ENCODE measurements around the gene EIF1. TPM values are rescaled to one million over a fixed set of nuclear protein-coding genes. Genes with fewer than 3 reads are reported as not detected.
A peak's percentile ranks its signal among the peaks of the same experiment; 100 is the strongest.
"Not testable (repeated sequence)": the region's sequence is repeated elsewhere in the genome, so short reads cannot be mapped to it uniquely, and the experiment has no call there.

The EIF1 gene
- total RNA-seq, 1 donor: 85.5 TPM

DNA sequence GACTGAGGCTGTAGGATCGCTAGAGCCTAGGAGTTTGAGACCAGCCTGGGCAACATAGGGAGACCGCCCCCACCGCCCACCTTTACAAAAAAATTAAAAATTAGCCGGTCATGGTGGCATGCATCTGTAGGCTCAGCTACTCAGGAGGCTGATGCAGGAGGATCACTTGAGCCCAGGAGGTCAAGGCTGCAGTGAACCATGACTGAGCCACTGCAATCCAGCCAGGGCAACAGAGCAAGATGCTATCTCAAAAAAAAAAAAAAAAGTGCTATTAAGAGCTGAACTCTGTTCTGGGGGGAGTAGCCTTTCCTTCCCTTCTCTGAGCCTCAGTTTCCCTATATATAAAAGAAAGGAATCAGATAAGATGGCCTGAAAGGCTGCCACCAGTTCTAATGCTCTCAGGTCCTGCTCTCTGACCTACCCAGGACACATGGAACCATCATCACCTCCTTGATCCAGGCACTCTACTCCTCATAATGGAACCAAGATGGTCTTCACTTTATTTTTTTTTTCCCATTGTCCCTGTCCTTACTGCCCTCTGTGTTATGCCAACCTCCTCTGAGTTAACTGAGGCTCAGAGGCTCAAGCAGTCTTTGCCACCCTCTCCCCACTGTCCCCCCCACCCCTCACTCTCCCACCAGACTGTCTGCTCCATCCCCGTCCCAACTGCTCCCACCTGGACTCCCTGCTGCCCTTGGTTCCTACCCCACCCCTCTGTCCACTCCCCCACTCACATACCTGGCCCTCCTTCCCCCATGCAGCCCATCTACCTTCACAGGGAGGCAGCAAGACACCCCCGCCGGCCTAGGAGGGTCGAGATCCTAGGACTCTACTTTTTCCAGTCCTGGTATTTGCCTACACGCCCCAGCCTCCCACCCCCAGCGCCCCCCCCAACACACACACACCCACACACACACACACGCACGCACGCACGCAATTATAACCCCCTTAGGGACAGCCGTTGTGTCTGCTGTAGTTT, 23.8 kb upstream of the EIF1 start:
- DNase-seq (ENCODE audit: low read depth): no peak
- TF ChIP-seq, protein P1, sequence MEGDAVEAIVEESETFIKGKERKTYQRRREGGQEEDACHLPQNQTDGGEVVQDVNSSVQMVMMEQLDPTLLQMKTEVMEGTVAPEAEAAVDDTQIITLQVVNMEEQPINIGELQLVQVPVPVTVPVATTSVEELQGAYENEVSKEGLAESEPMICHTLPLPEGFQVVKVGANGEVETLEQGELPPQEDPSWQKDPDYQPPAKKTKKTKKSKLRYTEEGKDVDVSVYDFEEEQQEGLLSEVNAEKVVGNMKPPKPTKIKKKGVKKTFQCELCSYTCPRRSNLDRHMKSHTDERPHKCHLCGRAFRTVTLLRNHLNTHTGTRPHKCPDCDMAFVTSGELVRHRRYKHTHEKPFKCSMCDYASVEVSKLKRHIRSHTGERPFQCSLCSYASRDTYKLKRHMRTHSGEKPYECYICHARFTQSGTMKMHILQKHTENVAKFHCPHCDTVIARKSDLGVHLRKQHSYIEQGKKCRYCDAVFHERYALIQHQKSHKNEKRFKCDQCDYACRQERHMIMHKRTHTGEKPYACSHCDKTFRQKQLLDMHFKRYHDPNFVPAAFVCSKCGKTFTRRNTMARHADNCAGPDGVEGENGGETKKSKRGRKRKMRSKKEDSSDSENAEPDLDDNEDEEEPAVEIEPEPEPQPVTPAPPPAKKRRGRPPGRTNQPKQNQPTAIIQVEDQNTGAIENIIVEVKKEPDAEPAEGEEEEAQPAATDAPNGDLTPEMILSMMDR (IDR thresholded peaks at IDR 0.05; ENCODE audit: insufficient read depth, low read depth, low read length): no peak
- H3K4me3 ChIP-seq (ENCODE audit: low read depth, low read length): peak overlapping the region; percentile 53

DNA sequence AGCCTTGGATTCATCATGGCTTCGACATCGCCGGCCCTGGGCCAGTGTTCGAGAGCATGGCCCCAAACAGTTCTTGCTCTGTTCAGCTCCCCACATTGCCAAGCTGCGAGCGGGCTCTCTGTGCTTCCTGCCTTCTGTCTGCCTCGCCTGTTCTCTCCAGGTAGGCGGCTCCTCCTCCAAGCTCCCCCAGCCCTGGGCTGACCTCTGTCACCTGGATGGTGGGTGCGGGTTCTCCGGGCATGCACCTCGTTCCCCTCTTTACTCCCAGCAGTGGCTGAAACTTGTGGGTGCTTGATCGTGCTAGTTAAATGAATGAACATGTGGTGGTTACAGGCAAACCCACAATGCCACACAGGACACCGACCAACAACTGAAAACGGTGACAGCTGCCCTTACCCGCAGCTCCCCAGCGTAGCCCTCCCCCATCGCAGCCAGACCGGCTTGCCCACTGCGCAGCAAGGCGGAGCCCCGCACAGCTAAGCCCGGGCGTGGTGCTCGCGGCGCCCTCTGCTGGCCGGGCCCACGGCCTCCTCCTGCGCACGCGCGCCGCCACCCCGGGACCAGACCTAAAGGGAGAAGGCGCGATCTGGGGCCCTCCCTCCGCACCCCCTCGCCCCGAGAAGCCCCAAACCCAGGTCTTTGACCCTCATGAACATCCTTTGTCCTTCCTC, 23.0 kb upstream of the EIF1 start:
- peak overlapping the region; percentile 53 for H3K4me3 ChIP-seq (ENCODE audit: low read depth, low read length)
- DNase-seq (ENCODE audit: low read depth): peak; percentile 78
- TF ChIP-seq, protein P1 (IDR thresholded peaks at IDR 0.05; ENCODE audit: insufficient read depth, low read depth, low read length): peak; percentile 90

DNA sequence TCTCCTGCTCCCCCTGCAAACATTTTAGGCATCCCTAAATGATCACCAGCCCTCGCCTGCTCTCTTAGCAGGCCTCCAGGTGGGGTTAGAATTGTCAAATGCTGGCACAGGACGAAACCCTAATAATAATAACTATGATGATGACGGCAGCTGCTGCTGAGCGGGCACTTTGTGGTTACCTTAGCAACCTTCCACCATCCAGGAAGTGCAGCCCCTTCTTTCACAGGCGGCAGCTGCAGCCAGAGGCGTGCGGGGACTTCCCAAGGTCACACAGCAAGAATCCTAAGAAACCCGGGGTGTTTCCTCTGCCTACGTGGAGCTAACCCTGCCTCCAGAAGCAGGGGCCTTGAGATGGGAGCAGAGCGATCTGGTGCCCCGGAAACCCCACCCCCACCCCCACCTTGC, 22.4 kb upstream of the EIF1 start:
- TF ChIP-seq, protein P1 (IDR thresholded peaks at IDR 0.05; ENCODE audit: insufficient read depth, low read depth, low read length): no peak
- DNase-seq (ENCODE audit: low read depth): peak; percentile 55
- peak overlapping the region; percentile 3 for H3K4me3 ChIP-seq (ENCODE audit: low read depth, low read length)

DNA sequence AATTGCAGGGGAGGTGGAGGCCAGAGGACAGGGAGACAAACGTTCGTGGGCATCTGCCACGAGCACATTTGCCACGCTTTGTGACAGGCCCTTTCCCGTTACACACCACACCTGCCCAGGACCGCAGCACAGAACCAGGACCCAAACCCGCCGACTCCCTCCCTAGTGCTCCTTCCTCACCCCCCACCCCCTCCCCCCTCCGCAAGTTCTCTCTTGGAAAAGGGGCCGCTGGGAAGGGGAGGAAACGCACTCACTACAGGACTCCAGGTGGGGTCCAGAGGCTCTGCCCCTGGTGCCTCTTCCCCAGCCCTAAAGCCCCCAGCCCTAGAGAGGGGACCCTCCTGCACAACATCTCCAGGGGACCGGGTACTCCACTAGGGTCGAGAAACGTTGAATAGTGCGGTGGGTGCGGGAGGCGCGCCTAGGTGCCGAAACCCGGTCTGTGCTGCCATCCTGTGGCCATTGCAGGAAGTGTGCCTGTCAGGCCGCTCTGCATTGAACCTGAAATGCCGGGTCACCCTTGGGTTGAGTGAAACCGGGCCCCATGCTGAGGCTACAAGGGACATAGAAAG, 21.9 kb upstream of the EIF1 start:
- DNase-seq (ENCODE audit: low read depth): peak; percentile 63
- TF ChIP-seq, protein P1 (IDR thresholded peaks at IDR 0.05; ENCODE audit: insufficient read depth, low read depth, low read length): peak; percentile 95
- H3K4me3 ChIP-seq (ENCODE audit: low read depth, low read length): peak overlapping the region; percentile 53

DNA sequence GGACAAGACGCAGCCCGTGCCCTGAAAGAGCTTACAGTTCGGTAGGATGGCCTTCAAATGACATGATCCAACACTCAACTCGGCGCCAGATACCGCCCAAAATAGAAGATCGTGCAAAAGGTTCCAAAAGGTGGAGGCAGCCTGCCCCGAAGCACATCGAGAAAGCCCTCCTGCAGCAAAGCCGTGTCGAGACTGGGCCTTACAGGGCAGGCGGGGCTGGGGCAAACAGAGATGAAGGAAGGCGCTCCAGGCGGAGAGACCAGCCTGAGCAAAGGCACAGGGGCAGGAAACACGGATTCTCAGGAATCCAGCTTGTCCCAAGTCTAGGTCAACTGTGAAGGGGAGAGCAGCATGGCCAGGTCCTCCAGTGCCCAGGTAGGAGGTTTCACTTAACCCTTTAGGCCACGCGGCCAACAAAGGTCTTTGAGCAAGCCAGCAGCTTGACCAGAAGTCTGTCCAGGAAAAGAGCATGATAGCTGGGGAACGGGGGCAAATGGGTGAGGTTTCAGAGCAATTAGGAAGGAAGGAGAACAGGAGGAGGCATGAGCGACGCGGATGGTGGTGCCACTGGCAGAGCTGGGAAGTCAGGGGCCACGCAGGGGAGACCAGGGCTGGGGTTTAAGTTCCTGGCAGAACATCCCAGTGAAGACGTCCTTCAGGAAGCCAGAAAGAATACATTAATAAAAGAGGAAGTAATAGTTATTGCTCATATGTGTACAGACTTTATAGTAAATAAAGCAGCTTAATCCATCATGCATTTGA, 21.2 kb upstream of the EIF1 start:
- DNase-seq (ENCODE audit: low read depth): no peak
- TF ChIP-seq, protein P1 (IDR thresholded peaks at IDR 0.05; ENCODE audit: insufficient read depth, low read depth, low read length): no peak
- no peak overlapping the region for H3K4me3 ChIP-seq (ENCODE audit: low read depth, low read length)

DNA sequence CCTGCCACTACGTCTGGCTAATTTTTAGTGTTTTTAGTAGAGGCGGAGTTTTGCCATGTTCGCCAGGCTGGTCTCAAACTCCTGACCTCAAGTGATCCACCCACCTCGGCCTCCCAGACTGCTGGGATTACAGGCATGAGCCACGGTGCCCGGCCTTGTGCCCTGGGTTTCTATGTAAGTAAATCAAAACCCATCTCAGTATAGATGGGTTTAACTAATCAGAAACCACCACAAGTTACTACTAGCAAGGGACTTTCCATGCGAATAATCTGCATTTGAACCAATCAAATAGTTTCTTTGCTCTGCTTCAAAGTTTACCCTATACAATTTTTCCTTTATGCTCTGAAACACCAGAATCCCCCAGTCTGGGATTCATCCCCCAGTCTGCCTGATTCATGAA, 16.5 kb upstream of the EIF1 start:
- TF ChIP-seq, protein P1 (IDR thresholded peaks at IDR 0.05; ENCODE audit: insufficient read depth, low read depth, low read length): no peak
- DNase-seq (ENCODE audit: low read depth): no peak
- no peak overlapping the region for H3K4me3 ChIP-seq (ENCODE audit: low read depth, low read length)

DNA sequence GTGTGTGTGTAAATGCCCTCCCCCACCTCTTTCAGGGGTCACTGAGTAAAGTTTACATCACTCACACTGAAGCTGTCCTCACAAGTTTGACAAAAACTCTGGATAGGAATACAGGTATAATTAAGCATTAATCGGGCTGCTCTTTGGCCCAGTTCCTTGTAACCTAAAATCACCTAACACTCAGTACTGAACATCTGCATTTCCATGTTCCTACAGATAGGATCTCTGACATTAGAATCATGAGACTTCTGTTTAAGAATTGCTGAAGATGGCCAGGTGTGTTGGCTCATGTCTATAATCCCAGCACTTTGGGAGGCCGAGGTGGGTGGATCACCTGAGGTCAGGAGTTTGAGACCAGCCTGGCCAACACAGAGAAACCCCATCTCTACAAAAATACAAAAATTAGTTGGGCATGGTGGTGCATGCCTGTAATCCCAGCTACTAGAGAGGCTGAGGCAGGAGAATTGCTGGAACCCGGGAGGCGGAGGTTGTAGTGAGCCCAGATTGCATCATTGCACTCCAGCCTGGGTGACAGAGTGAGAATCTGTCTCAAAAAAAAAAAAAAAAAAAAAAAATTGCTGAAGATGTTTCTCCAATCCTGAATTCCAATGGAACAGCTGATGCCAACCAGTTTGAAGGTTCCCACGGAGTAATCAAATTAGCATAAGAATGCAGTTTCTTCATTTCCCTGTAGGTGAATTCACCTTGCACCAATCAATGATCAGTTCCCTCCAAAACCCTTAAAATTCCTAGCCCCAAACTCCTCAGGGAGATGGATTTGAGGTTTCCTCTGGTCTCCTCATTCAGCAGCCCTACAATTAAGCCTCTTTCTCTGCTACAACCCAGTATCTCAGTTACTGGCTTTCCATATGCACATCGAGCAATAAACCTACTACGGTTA, 13.3 kb upstream of the EIF1 start:
- DNase-seq (ENCODE audit: low read depth); H3K4me3 ChIP-seq (ENCODE audit: low read depth, low read length): not testable (repeated sequence)
